MM.1S (cell line): ENCODE results near the gene GRB2.

Source experiments
- DNase-seq: peaks from one replicate; pipeline ENCODE4 v3.0.0-alpha.2; 2015
- H2AFZ ChIP-seq: fragments of 300-600 bp; sonication (generic); 2 replicates; pipeline ENCODE4 v1.6.0; 2016; ENCODE audit warnings: antibody characterized with exemption, low read length
- H3F3A ChIP-seq: fragments of 300-600 bp; sonication (generic); 2 replicates; pipeline ENCODE4 v1.6.1; 2016; ENCODE audit warnings: mild to moderate bottlenecking, antibody characterized with exemption, low read length, moderate library complexity, mixed read lengths; ENCODE audit not compliant: insufficient read depth
- H3K27ac ChIP-seq: fragments of 300-600 bp; sonication (generic); 2 replicates; pipeline ENCODE4 v1.5.1; 2016; ENCODE audit warnings: mild to moderate bottlenecking, low read length
- H3K27me3 ChIP-seq: fragments of 300-600 bp; sonication (generic); replicated peaks from 2 replicates; pipeline ENCODE4 v1.6.0; 2016; ENCODE audit warnings: low read length; ENCODE audit not compliant: insufficient read depth
- H3K36me3 ChIP-seq: fragments of 300-600 bp; sonication (generic); replicated peaks from 2 replicates; pipeline ENCODE4 v1.6.1; 2016; ENCODE audit warnings: mild to moderate bottlenecking, low read length, mixed read lengths; ENCODE audit not compliant: insufficient read depth
- H3K4me1 ChIP-seq: fragments of 300-600 bp; sonication (generic); 2 replicates; pipeline ENCODE4 v1.6.1; 2016; ENCODE audit warnings: low read length, mixed read lengths
- H3K4me2 ChIP-seq: fragments of 300-600 bp; sonication (generic); 2 replicates; pipeline ENCODE4 v1.6.0; 2016; ENCODE audit warnings: low read depth, low read length
- H3K4me3 ChIP-seq: fragments of 300-600 bp; sonication (generic); 2 replicates; pipeline ENCODE4 v1.5.1; 2016; ENCODE audit warnings: low read length, mixed read lengths
- H3K79me2 ChIP-seq: fragments of 300-600 bp; sonication (generic); 2 replicates; pipeline ENCODE4 v1.6.1; 2016; ENCODE audit warnings: mixed run types, low read length, mixed read lengths
- H3K9ac ChIP-seq: fragments of 300-600 bp; sonication (generic); 2 replicates; pipeline ENCODE4 v1.6.1; 2016; ENCODE audit warnings: low read length, mixed read lengths
- H3K9me2 ChIP-seq: fragments of 300-600 bp; sonication (generic); replicated peaks from 2 replicates; pipeline ENCODE4 v1.6.1; 2016; ENCODE audit warnings: mild to moderate bottlenecking, low read length, mixed read lengths; ENCODE audit not compliant: insufficient read depth
- H3K9me3 ChIP-seq: fragments of 300-600 bp; sonication (generic); replicated peaks from 2 replicates; pipeline ENCODE4 v1.6.1; 2016; ENCODE audit warnings: mild to moderate bottlenecking, low read length, mixed read lengths; ENCODE audit not compliant: insufficient read depth
- H4K20me1 ChIP-seq: fragments of 300-600 bp; sonication (generic); 2 replicates; pipeline ENCODE4 v1.6.1; 2016; ENCODE audit warnings: mild to moderate bottlenecking, low read length, moderate library complexity, mixed read lengths; ENCODE audit not compliant: insufficient read depth
- CTCF ChIP-seq: fragments of 300-600 bp; sonication (generic); IDR thresholded peaks from 2 replicates; pipeline ENCODE4 v1.5.1; 2016; ENCODE audit warnings: antibody characterized with exemption, low read length, mixed read lengths
- EZH2 ChIP-seq: fragments of 300-600 bp; sonication (generic); optimal IDR thresholded peaks from 2 replicates; pipeline ENCODE3; 2017; ENCODE audit warnings: low read depth, mild to moderate bottlenecking, antibody characterized with exemption, low read length, mixed read lengths
- EZH2phosphoT487 ChIP-seq: fragments of 300-600 bp; sonication (generic); IDR thresholded peaks from 2 replicates; pipeline ENCODE4 v1.6.1; 2018; ENCODE audit warnings: antibody characterized with exemption, low read length

Gene GRB2

GRCh38 chr17:75410141-75410540 is 4.7 kb upstream of the GRB2 start:
- Histone ChIP-seq H3K4me3 (no peak overlapping the region), H3K27ac (no peak overlapping the region), H3K4me2 (no peak overlapping the region), H2AFZ (no peak overlapping the region), H3K9ac (no peak overlapping the region), H4K20me1 (no peaks in the 10 kb centered on the region), H3K4me1 (peaks cover 10% of the 10 kb centered on the region; the same call in 1 of the 2 replicates), H3K36me3 (no peaks in the 10 kb centered on the region), H3K9me2 (no peaks in the 10 kb centered on the region), H3K27me3 (no peaks in the 10 kb centered on the region; the same call in 1 of the 2 replicates), H3K79me2 (peaks cover 4% of the 10 kb centered on the region), H3K9me3 (no peaks in the 10 kb centered on the region), H3F3A (peaks cover 12% of the 10 kb centered on the region)
- TF ChIP-seq CTCF, result no peak
- TF ChIP-seq EZH2, result no peak
- TF ChIP-seq EZH2phosphoT487, result no peak
- no peak for DNase-seq

GRCh38 chr17:75407655-75408352 is 2.3 kb upstream of the GRB2 start:
- no peak overlapping the region for H3K27ac ChIP-seq
- peaks cover 14% of the 10 kb centered on the region for H3K4me1 ChIP-seq
- no peaks in the 10 kb centered on the region for H3K9me2 ChIP-seq
- no peaks in the 10 kb centered on the region for H3K36me3 ChIP-seq
- no peak overlapping the region for H2AFZ ChIP-seq
- H4K20me1 ChIP-seq, result no peaks in the 10 kb centered on the region
- TF ChIP-seq EZH2 (no peak), EZH2phosphoT487 (no peak), CTCF (no peak)
- no peak overlapping the region for H3K4me3 ChIP-seq
- no peak overlapping the region for H3K9ac ChIP-seq
- no peaks in the 10 kb centered on the region for H3K9me3 ChIP-seq
- H3K27me3 ChIP-seq, result no peaks in the 10 kb centered on the region
- H3F3A ChIP-seq, result peaks cover 25% of the 10 kb centered on the region
- DNase-seq, result no peak
- H3K79me2 ChIP-seq, result peaks cover 27% of the 10 kb centered on the region
- no peak overlapping the region for H3K4me2 ChIP-seq

GRCh38 chr17:75406222-75406615 is 741 bp upstream of the GRB2 start:
- H2AFZ ChIP-seq, result peak overlapping the region; percentile 98
- no peak for DNase-seq
- peak overlapping the region; percentile 7; the same call in 1 of the 2 replicates for H3K27ac ChIP-seq

More at GRCh38 chr17:75406222-75406615, 741 bp upstream of the GRB2 start:
- H3K27me3 ChIP-seq, result no peaks in the 10 kb centered on the region
- H3K4me2 ChIP-seq, result peak overlapping the region; percentile 98
- H3K4me1 ChIP-seq, result peaks cover 9% of the 10 kb centered on the region
- H3F3A ChIP-seq, result peaks cover 25% of the 10 kb centered on the region
- H3K79me2 ChIP-seq, result peaks cover 43% of the 10 kb centered on the region
- H3K9me2 ChIP-seq, result no peaks in the 10 kb centered on the region
- H4K20me1 ChIP-seq, result peaks cover 14% of the 10 kb centered on the region; the same call in 1 of the 2 replicates
- peak overlapping the region; percentile 94 for H3K4me3 ChIP-seq
- no peak for TF ChIP-seq CTCF
- TF ChIP-seq EZH2phosphoT487, result no peak
- no peak for TF ChIP-seq EZH2
- H3K9me3 ChIP-seq, result no peaks in the 10 kb centered on the region
- H3K9ac ChIP-seq, result peak overlapping the region; percentile 44; the same call in 1 of the 2 replicates
- H3K36me3 ChIP-seq, result no peaks in the 10 kb centered on the region
